ENCODE results near the gene GJB2.

DNA sequence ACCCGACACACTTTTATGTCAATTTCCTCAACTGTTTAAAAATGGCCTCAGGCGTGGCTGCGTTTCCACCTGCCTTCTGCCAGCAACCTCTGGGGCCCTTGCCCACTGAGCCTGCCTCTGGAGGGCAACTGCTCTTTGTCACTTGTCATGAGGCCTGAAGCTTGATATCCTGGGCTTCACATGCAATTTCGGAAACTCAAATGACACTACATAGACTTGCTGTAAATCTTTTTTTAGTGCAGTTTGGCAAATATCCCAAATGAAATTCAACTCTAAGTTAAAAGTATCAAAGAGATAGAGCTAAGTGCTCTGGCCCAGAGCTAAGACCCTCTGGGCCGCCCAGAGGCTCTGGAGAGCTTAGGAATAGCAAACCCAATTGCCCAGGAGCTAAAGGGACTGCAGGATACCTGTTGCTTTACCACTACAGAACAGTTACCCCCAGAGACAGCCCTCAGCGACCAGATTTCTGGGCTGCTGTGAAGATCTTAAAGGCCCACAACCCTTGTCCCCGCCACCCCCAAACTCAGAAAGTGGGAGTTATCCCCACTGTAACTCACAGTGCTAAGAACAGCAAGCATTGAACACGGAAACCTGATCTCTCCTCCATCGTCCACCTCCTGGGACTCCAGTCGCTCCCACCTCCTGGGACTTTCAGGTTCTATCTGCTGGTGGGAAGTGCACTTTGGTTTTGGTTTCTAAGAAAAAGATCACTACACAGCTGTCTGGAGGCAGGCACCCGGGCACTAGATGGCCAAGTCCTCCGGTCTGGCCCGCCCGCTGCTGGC lies 51.3 kb downstream of the GJB2 start:
- TF ChIP-seq, protein P1, sequence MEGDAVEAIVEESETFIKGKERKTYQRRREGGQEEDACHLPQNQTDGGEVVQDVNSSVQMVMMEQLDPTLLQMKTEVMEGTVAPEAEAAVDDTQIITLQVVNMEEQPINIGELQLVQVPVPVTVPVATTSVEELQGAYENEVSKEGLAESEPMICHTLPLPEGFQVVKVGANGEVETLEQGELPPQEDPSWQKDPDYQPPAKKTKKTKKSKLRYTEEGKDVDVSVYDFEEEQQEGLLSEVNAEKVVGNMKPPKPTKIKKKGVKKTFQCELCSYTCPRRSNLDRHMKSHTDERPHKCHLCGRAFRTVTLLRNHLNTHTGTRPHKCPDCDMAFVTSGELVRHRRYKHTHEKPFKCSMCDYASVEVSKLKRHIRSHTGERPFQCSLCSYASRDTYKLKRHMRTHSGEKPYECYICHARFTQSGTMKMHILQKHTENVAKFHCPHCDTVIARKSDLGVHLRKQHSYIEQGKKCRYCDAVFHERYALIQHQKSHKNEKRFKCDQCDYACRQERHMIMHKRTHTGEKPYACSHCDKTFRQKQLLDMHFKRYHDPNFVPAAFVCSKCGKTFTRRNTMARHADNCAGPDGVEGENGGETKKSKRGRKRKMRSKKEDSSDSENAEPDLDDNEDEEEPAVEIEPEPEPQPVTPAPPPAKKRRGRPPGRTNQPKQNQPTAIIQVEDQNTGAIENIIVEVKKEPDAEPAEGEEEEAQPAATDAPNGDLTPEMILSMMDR (IDR thresholded peaks at IDR 0.05 in 2 of 3, conservative IDR thresholded peaks at IDR 0.05 in 1 of 3; ENCODE audit: control insufficient read depth in 2 of 3, extremely low read depth in 1 of 3, insufficient read depth in 1 of 3, low read depth in 3 of 3, low read length in 3 of 3) = no peak
- TF ChIP-seq, protein P2, sequence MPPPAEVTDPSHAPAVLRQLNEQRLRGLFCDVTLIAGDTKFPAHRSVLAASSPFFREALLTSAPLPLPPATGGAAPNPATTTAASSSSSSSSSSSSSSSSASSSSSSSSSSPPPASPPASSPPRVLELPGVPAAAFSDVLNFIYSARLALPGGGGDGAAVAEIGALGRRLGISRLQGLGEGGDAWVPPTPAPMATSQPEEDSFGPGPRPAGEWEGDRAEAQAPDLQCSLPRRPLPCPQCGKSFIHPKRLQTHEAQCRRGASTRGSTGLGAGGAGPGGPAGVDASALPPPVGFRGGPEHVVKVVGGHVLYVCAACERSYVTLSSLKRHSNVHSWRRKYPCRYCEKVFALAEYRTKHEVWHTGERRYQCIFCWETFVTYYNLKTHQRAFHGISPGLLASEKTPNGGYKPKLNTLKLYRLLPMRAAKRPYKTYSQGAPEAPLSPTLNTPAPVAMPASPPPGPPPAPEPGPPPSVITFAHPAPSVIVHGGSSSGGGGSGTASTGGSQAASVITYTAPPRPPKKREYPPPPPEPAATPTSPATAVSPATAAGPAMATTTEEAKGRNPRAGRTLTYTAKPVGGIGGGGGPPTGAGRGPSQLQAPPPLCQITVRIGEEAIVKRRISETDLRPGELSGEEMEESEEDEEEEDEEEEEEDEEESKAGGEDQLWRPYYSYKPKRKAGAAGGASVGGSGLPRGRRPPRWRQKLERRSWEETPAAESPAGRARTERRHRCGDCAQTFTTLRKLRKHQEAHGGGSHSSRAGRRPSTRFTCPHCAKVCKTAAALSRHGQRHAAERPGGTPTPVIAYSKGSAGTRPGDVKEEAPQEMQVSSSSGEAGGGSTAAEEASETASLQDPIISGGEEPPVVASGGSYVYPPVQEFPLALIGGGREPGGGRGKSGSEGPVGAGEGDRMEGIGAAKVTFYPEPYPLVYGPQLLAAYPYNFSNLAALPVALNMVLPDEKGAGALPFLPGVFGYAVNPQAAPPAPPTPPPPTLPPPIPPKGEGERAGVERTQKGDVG (CRISPR knock-in tag; IDR thresholded peaks at IDR 0.05) = no peak
- TF ChIP-seq IKZF2 (IDR thresholded peaks at IDR 0.05) (no peak), RAD51 (IDR thresholded peaks at IDR 0.05) (no peak), CHD4 (IDR thresholded peaks at IDR 0.05) (no peak), NFYA (IDR thresholded peaks at IDR 0.05; ENCODE audit: borderline replicate concordance, low read depth, low read length) (no peak), ZNF274 (IDR thresholded peaks at IDR 0.05; ENCODE audit: insufficient read depth, insufficient read length) (no peak), NR2C2 (IDR thresholded peaks at IDR 0.05; ENCODE audit: borderline replicate concordance, control insufficient read depth, insufficient read length, low read depth) (no peak)
- TF ChIP-seq, protein P3, sequence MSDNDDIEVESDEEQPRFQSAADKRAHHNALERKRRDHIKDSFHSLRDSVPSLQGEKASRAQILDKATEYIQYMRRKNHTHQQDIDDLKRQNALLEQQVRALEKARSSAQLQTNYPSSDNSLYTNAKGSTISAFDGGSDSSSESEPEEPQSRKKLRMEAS (IDR thresholded peaks at IDR 0.05; ENCODE audit: low read depth, low read length) = no peak

All from GM12878 (cell line).